Measurements from ENCODE around the gene ANKRD42.
"Not testable (repeated sequence)": the region's sequence is repeated elsewhere in the genome, so short reads cannot be mapped to it uniquely, and the experiment has no call there.

The ANKRD42 gene

GRCh38 chr11:83249445-83249844 is 55.9 kb downstream of the ANKRD42 start:
- no peak for DNase-seq

GRCh38 chr11:83249972-83250593 is 56.6 kb downstream of the ANKRD42 start:
- DNase-seq, result peak; percentile 80

- no peak for DNase-seq
Observed at GRCh38 chr11:83252266-83252665, 58.8 kb downstream of the ANKRD42 start.

- DNase-seq, result no peak
Observed at GRCh38 chr11:83252941-83253340, 59.4 kb downstream of the ANKRD42 start.

- peak; percentile 28 for DNase-seq
Observed at GRCh38 chr11:83255366-83255765, 61.9 kb downstream of the ANKRD42 start.

GRCh38 chr11:83256602-83257340 is 63.3 kb downstream of the ANKRD42 start:
- DNase-seq, result no peak

GRCh38 chr11:83257761-83258168 is 64.3 kb downstream of the ANKRD42 start:
- DNase-seq, result no peak

GRCh38 chr11:83259559-83259958 is 66.0 kb downstream of the ANKRD42 start:
- DNase-seq, result no peak

- DNase-seq, result no peak
Observed at GRCh38 chr11:83265331-83265730, 71.8 kb downstream of the ANKRD42 start.

GRCh38 chr11:83269080-83269479 is 75.6 kb downstream of the ANKRD42 start:
- not testable (repeated sequence) for DNase-seq

GRCh38 chr11:83271734-83272133 is 78.2 kb downstream of the ANKRD42 start:
- DNase-seq, result not testable (repeated sequence)

GRCh38 chr11:83272627-83273026 is 79.1 kb downstream of the ANKRD42 start:
- no peak for DNase-seq

GRCh38 chr11:83275888-83276641 is 82.6 kb downstream of the ANKRD42 start:
- no peak for DNase-seq

GRCh38 chr11:83278351-83278750 is 84.8 kb downstream of the ANKRD42 start:
- DNase-seq, result no peak

GRCh38 chr11:83280256-83280655 is 86.7 kb downstream of the ANKRD42 start:
- no peak for DNase-seq

- no peak for DNase-seq
Observed at GRCh38 chr11:83282084-83282716, 88.7 kb downstream of the ANKRD42 start.

- DNase-seq, result peak; percentile 11
Observed at GRCh38 chr11:83284501-83285150, 91.1 kb downstream of the ANKRD42 start.

- no peak for DNase-seq
Observed at GRCh38 chr11:83285151-83285770, 91.7 kb downstream of the ANKRD42 start.

- DNase-seq, result peak; percentile 99
Observed at GRCh38 chr11:83285771-83286528, 92.4 kb downstream of the ANKRD42 start, which contains the start of gene CCDC90B. TSS of gene CCDC90B (minus strand) at chr11:83286367. CDS start at chr11:83285972, 395 bp downstream.

- DNase-seq, result no peak
Observed at GRCh38 chr11:83287631-83288030, 94.1 kb downstream of the ANKRD42 start.

- DNase-seq, result peak; percentile 83
Observed at GRCh38 chr11:83292709-83293456, 99.4 kb downstream of the ANKRD42 start.
